HEK293T (cell line): ENCODE data around the gene ZNF630.
"Not testable (repeated sequence)": the region's sequence is repeated elsewhere in the genome, so short reads cannot be mapped to it uniquely, and the experiment has no call there.

ENCODE experiments used
- CTCF ChIA-PET: fragments of 350-600 bp; formaldehyde crosslinking; extraction: SDS; loops from one replicate; lab custom pipeline; 2021; ENCODE audit warnings: antibody characterized with exemption, inconsistent platforms; lab: Yijun Ruan, JAX
- POLR2A ChIA-PET: fragments of 350-600 bp; formaldehyde crosslinking; extraction: SDS; loops from one replicate; lab custom pipeline; 2020; ENCODE audit warnings: antibody characterized with exemption, inconsistent platforms; lab: Yijun Ruan, JAX
- DNase-seq: peaks from one replicate; pipeline ENCODE4 v3.0.0; 2012; ENCODE audit warnings: mixed read lengths; ENCODE audit errors: extremely low spot score
- ARNT ChIP-seq: fragments of 450-650 bp; IDR thresholded peaks from 2 replicates; pipeline ENCODE4 v1.6.1; 2017; ENCODE audit warnings: mild to moderate bottlenecking
- BHLHE40 ChIP-seq: fragments of 450-650 bp; IDR thresholded peaks from 2 replicates; pipeline ENCODE4 v1.6.1; 2016; ENCODE audit warnings: mild to moderate bottlenecking, moderate library complexity, borderline replicate concordance
- CTBP1 ChIP-seq: fragments of 450-650 bp; IDR thresholded peaks from 2 replicates; pipeline ENCODE4 v1.6.1; 2016; ENCODE audit warnings: borderline replicate concordance
- ELF4 ChIP-seq: fragments of 450-650 bp; IDR thresholded peaks from 2 replicates; pipeline ENCODE4 v1.6.1; 2017; ENCODE audit warnings: antibody characterized with exemption
- FOXA1 ChIP-seq: fragments of 450-650 bp; IDR thresholded peaks from 2 replicates; pipeline ENCODE4 v1.6.1; 2016; ENCODE audit warnings: mild to moderate bottlenecking
- FOXK2 ChIP-seq: fragments of 450-650 bp; IDR thresholded peaks from 2 replicates; pipeline ENCODE4 v1.6.1; 2016; ENCODE audit warnings: mild to moderate bottlenecking
- FOXM1 ChIP-seq: fragments of 450-650 bp; IDR thresholded peaks from 2 replicates; pipeline ENCODE4 v1.6.1; 2017; ENCODE audit warnings: mild to moderate bottlenecking, borderline replicate concordance
- HDGF ChIP-seq: fragments of 450-650 bp; IDR thresholded peaks from 2 replicates; pipeline ENCODE4 v1.6.1; 2017; ENCODE audit warnings: antibody characterized with exemption, borderline replicate concordance
- L3MBTL2 ChIP-seq: fragments of 450-650 bp; conservative IDR thresholded peaks from 2 replicates; pipeline ENCODE4 v1.6.1; 2016; ENCODE audit warnings: mild to moderate bottlenecking
- LEF1 ChIP-seq: fragments of 450-650 bp; IDR thresholded peaks from 2 replicates; pipeline ENCODE4 v1.6.1; 2017; ENCODE audit warnings: mild to moderate bottlenecking, borderline replicate concordance
- NFRKB ChIP-seq: fragments of 450-650 bp; IDR thresholded peaks from 2 replicates; pipeline ENCODE4 v1.6.1; 2016; ENCODE audit warnings: mild to moderate bottlenecking, moderate library complexity
- SP1 ChIP-seq: fragments of 450-650 bp; IDR thresholded peaks from 2 replicates; pipeline ENCODE4 v1.6.1; 2017
- SUZ12 ChIP-seq: fragments of 450-650 bp; IDR thresholded peaks from 2 replicates; pipeline ENCODE4 v1.6.1; 2016; ENCODE audit warnings: mild to moderate bottlenecking
- TARDBP ChIP-seq: fragments of 450-650 bp; IDR thresholded peaks from 2 replicates; pipeline ENCODE4 v1.6.1; 2016
- ZNF384 ChIP-seq: fragments of 450-650 bp; IDR thresholded peaks from 2 replicates; pipeline ENCODE4 v1.6.1; 2016
- TF ChIP-seq, protein P1 (sequence below): fragments of 450-650 bp; IDR thresholded peaks from 2 replicates; pipeline ENCODE4 v1.6.1; 2016

ZNF630 gene

DNA sequence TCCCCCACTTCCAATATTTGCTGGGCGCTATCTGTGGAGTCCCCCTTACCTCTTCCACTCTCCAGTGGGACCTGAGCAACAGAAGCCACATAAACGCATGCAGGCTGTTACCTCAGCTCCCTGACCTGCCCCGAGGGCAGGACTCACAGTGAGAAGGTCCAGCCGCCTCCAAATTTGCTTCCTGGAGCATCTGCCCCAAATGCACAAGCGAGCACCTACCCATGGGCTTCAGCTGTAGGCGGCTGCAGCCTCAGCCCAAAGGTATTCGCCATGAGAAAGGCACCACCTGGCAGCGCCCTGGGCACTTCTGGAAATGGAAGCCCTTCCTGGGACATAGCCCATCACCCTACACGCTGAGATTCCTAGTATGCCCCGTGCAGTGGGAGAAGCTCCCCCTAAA lies 41.2 kb downstream of the ZNF630 start:
- TF ChIP-seq TARDBP (no peak), LEF1 (no peak), ZNF384 (no peak), CTBP1 (no peak), SUZ12 (no peak), FOXM1 (no peak), ELF4 (no peak), FOXK2 (no peak)
- CTCF ChIA-PET = no interaction called here

GRCh38 chrX:48028091-48028490 lies 43.3 kb downstream of the ZNF630 start:
- TF ChIP-seq FOXK2 (no peak), LEF1 (no peak), FOXA1 (no peak), TARDBP (no peak), ARNT (no peak), ZNF384 (no peak), BHLHE40 (no peak), HDGF (no peak), ELF4 (no peak), SUZ12 (no peak), NFRKB (no peak), CTBP1 (no peak), SP1 (no peak), L3MBTL2 (no peak), FOXM1 (no peak)
- TF ChIP-seq, protein P1, sequence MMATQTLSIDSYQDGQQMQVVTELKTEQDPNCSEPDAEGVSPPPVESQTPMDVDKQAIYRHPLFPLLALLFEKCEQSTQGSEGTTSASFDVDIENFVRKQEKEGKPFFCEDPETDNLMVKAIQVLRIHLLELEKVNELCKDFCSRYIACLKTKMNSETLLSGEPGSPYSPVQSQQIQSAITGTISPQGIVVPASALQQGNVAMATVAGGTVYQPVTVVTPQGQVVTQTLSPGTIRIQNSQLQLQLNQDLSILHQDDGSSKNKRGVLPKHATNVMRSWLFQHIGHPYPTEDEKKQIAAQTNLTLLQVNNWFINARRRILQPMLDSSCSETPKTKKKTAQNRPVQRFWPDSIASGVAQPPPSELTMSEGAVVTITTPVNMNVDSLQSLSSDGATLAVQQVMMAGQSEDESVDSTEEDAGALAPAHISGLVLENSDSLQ = no peak
- POLR2A ChIA-PET = no interaction called here
- no peak for DNase-seq
- CTCF ChIA-PET = interaction anchor here (1.2 to 1.6 kb wide), 2 partner anchors 174 to 466 kb away, joined by 5 read pairs; no protein-coding TSS in a partner anchor

More for the DNA sequence above, 41.2 kb downstream of the ZNF630 start:
- no peak for DNase-seq
- POLR2A ChIA-PET = no interaction called here

DNA sequence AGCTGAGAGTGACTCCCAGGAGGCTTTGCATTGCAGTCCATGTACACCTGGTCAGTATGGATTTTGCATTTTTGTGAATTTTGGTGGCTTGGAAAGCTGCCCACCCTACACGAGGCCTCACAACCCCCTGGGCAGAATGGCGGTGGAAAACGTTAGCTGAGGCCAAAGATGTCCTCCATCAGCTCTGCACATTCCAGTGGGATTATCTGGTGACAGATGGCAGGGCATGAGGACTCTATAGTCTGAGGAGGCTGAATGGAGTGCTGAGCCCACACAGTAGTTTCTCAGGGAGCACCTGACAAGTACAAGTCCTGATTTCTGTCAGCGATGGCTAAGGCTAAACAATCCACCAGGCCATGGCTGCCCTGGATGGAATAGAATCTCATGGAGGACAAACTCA lies 43.9 kb downstream of the ZNF630 start:
- DNase-seq, POLR2A ChIA-PET: not testable (repeated sequence)

GRCh38 chrX:48025561-48025960 lies 45.9 kb downstream of the ZNF630 start:
- POLR2A ChIA-PET = no interaction called here
- CTCF ChIA-PET = interaction anchor here (0.6 kb wide), 1 partner anchor 172 kb away, joined by 5 read pairs; no protein-coding TSS in a partner anchor
- DNase-seq = peak; percentile 43

More for the DNA sequence above, 43.9 kb downstream of the ZNF630 start:
- CTCF ChIA-PET = interaction anchor here (0.5 to 1.6 kb wide), 4 partner anchors 174 to 514 kb away, joined by 3 to 5 read pairs (median 4); no protein-coding TSS in a partner anchor

DNA sequence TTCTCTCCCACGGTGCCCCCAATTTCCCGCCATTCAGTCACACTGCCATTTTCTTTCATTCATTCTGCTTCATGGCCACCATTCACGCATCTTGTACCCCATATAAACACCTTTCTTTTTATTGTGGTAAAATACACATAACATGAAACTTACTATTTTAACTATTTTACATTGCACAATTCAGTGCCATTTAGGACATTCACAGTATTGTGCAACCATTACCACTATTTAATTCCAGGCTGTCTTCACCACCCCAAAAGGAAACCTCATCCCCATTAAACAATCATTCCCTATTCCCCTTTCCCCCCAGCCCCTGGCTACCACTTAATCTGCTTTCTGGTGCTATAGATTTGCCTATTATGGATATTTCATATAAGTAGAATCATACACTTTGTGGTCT lies 48.7 kb downstream of the ZNF630 start:
- no peak for DNase-seq
- POLR2A ChIA-PET = no interaction called here
- TF ChIP-seq ZNF384 (no peak), TARDBP (no peak), ELF4 (no peak), SUZ12 (no peak), L3MBTL2 (no peak), SP1 (no peak)
- TF ChIP-seq, protein P1 = no peak
- CTCF ChIA-PET = no interaction called here

More at GRCh38 chrX:48025561-48025960, 45.9 kb downstream of the ZNF630 start:
- TF ChIP-seq CTBP1 (no peak), ELF4 (no peak), FOXM1 (no peak), NFRKB (no peak), TARDBP (no peak), SP1 (no peak), FOXA1 (no peak), HDGF (no peak), FOXK2 (no peak), ARNT (no peak), L3MBTL2 (no peak), SUZ12 (no peak)
- TF ChIP-seq, protein P1 = no peak

- TF ChIP-seq LEF1 (no peak), TARDBP (no peak), ARNT (no peak), NFRKB (no peak), HDGF (no peak), SP1 (no peak), FOXM1 (no peak), ZNF384 (no peak), CTBP1 (no peak), FOXK2 (no peak), SUZ12 (no peak), FOXA1 (no peak), ELF4 (no peak), BHLHE40 (no peak), L3MBTL2 (no peak)
- TF ChIP-seq, protein P1 = no peak
- no peak for DNase-seq
- POLR2A ChIA-PET = no interaction called here
- CTCF ChIA-PET = no interaction called here
These were observed 49.3 kb downstream of the ZNF630 start for GRCh38 chrX:48022100-48022499.
